HPDE6-E6E7 (cell line): ENCODE measurements around the gene PTCD1.

Experiments used
- DNase-seq: peaks from one replicate; pipeline ENCODE4 v3.0.0; 2011; ENCODE audit warnings: missing footprints; ENCODE audit errors: extremely low spot score

The PTCD1 gene

DNA sequence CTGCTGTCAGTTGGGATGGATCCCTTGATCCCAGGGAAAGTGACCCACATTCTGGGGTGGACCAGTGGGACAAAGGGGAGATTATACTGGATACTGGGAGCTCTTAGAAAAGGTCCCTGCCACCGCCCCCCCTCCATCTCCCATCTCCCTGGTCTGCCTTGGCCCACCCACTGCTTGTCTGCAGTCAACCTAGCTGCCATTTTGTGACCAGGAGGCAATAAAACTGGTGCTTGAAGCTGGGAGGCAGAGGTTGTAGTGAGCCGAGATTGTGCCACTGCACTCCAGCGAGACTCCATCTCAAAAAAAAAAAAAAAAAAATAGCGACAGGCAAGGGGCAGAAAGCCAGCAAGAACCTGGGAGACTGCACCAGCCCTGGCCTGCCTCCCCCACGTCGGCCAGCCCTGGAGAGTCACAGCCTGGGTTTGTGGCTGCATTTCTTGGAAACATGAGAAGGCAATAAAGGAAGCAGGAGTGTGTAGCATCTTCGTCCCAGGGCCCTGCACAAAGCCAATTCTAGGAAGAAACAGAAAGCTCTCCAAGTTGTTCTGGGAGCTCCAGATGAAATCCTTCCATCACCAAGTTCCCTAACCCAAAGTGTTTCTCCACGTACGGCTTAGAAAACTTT is 68.7 kb downstream of the PTCD1 start:
- DNase-seq = no peak

DNA sequence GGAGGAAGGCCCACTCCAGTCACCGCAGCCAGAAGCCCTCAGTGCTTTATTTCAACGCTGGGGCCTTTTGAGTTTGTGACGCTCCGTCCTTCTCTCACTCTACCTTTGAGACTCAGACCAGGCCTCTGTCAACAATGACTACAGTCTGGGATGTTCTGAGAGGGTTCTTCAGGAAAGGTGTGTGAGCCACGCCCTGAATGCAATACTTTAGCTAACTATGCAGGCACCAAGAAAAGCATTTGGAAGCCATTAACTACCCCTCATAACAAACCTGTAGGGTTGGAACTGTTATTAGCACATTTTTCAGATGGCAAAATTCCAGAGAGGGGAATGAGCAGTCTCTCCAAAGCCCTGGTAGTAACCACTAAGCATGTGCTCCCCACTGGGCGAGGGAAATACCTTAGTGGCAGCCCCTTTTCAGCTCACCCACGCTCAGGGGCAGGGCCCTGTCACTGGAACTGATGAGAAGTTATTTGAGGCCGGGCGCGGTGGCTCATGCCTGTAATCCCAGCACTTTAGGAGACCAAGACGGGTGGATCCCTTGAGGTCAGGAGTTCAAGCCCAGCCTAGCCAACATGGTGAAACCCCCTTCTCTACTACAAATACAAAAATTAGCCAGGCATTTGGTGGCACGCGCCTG is 69.7 kb downstream of the PTCD1 start:
- no peak for DNase-seq
